CD4-positive, alpha-beta T cell treated with Interleukin-4 for 1 hour (primary cell): ENCODE measurements around the gene SMIM29.
"Not testable (repeated sequence)": the region's sequence is repeated elsewhere in the genome, so short reads cannot be mapped to it uniquely, and the experiment has no call there.

ENCODE experiments used
- DNase-seq, 2 donors: peaks; one replicate each; pipeline ENCODE4 v3.0.0-alpha.2; 2020 to 2022

Gene SMIM29

GRCh38 chr6:34267746-34268145, 18.9 kb upstream of the SMIM29 start:
- no peak for DNase-seq

GRCh38 chr6:34263484-34263883, 14.7 kb upstream of the SMIM29 start:
- not testable (repeated sequence) for DNase-seq

GRCh38 chr6:34260576-34261267, 11.9 kb upstream of the SMIM29 start:
- no peak for DNase-seq

- DNase-seq: no peak
These were observed 10.8 kb upstream of the SMIM29 start for GRCh38 chr6:34259529-34260069.

- not testable (repeated sequence) for DNase-seq
These were observed 3.6 kb upstream of the SMIM29 start for GRCh38 chr6:34252395-34252794.

- DNase-seq: no peak
These were observed 859 bp upstream of the SMIM29 start for GRCh38 chr6:34249469-34250261.

GRCh38 chr6:34248198-34248726, 544 bp downstream of the SMIM29 start:
- DNase-seq: peak; percentile 58 to 68

- DNase-seq: no peak
These were observed 1.2 kb downstream of the SMIM29 start for GRCh38 chr6:34247481-34248197.

GRCh38 chr6:34246563-34247391, 2.0 kb downstream of the SMIM29 start:
- DNase-seq: peak; percentile 53 to 60

GRCh38 chr6:34246249-34246562, 2.6 kb downstream of the SMIM29 start:
- no peak for DNase-seq

- DNase-seq: not testable (repeated sequence)
These were observed 3.1 kb downstream of the SMIM29 start for GRCh38 chr6:34245761-34246140.

- DNase-seq: not testable (repeated sequence)
These were observed 3.6 kb downstream of the SMIM29 start for GRCh38 chr6:34245032-34245760.

GRCh38 chr6:34243901-34244884, 4.6 kb downstream of the SMIM29 start:
- DNase-seq: peak; percentile 25 to 61

- DNase-seq: no peak
These were observed 5.6 kb downstream of the SMIM29 start for GRCh38 chr6:34243131-34243771.

- DNase-seq: no peak
These were observed 6.3 kb downstream of the SMIM29 start for GRCh38 chr6:34242252-34243130.

- no peak for DNase-seq
These were observed 7.2 kb downstream of the SMIM29 start for GRCh38 chr6:34241351-34242215.
